Activated CD4-positive, alpha-beta T cell treated with anti-CD3 and anti-CD28 coated beads, Interleukin-2, amount 50 U/mL, for 16 hours (primary cell): ENCODE measurements around the gene WWP2.
"Not testable (repeated sequence)": the region's sequence is repeated elsewhere in the genome, so short reads cannot be mapped to it uniquely, and the experiment has no call there.

ENCODE experiments used
- DNase-seq: peaks from one replicate; pipeline ENCODE4 v3.0.0-alpha.2; 2020

WWP2 gene

GRCh38 chr16:69761983-69762813 is at the start of gene WWP2:
Gene WWP2, plus strand, starts transcription at chr16:69762332. Its CDS starts 24,679 bp downstream, at chr16:69787011.
- peak; percentile 79 for DNase-seq

GRCh38 chr16:69712914-69713581 is 49.1 kb upstream of the WWP2 start:
- DNase-seq = no peak

- no peak for DNase-seq
These were observed 45.1 kb upstream of the WWP2 start for GRCh38 chr16:69717066-69717465.

- no peak for DNase-seq
These were observed 43.9 kb upstream of the WWP2 start for GRCh38 chr16:69718111-69718764.

GRCh38 chr16:69720822-69721430 is 41.2 kb upstream of the WWP2 start:
- no peak for DNase-seq

- DNase-seq = no peak
These were observed 40.6 kb upstream of the WWP2 start for GRCh38 chr16:69721441-69721957.

- no peak for DNase-seq
These were observed 37.7 kb upstream of the WWP2 start for GRCh38 chr16:69724414-69724873.

GRCh38 chr16:69724981-69725479 is 37.1 kb upstream of the WWP2 start:
- no peak for DNase-seq

- no peak for DNase-seq
These were observed 36.4 kb upstream of the WWP2 start for GRCh38 chr16:69725480-69726312.

- DNase-seq = peak; percentile 97
These were observed 35.6 kb upstream of the WWP2 start, which contains the start of gene NQO1 for GRCh38 chr16:69726313-69727060. Gene NQO1, minus strand, starts transcription at chr16:69726560. Its CDS starts 121 bp downstream, at chr16:69726439.

- no peak for DNase-seq
These were observed 34.2 kb upstream of the WWP2 start for GRCh38 chr16:69727916-69728270.

GRCh38 chr16:69729030-69729429 is 33.1 kb upstream of the WWP2 start:
- DNase-seq = not testable (repeated sequence)

- not testable (repeated sequence) for DNase-seq
These were observed 30.9 kb upstream of the WWP2 start for GRCh38 chr16:69731280-69731679.

GRCh38 chr16:69732101-69732500 is 30.0 kb upstream of the WWP2 start:
- no peak for DNase-seq

- no peak for DNase-seq
These were observed 20.6 kb upstream of the WWP2 start for GRCh38 chr16:69741519-69741918.

- no peak for DNase-seq
These were observed 19.9 kb upstream of the WWP2 start for GRCh38 chr16:69741951-69742904.

- no peak for DNase-seq
These were observed 17.5 kb upstream of the WWP2 start for GRCh38 chr16:69744363-69745231.

GRCh38 chr16:69745232-69745612 is 16.9 kb upstream of the WWP2 start:
- no peak for DNase-seq

GRCh38 chr16:69745959-69746358 is 16.2 kb upstream of the WWP2 start:
- DNase-seq = no peak
